Inflammatory macrophage (primary cell): ENCODE data around the gene TUT1.
"Not testable (repeated sequence)": the region's sequence is repeated elsewhere in the genome, so short reads cannot be mapped to it uniquely, and the experiment has no call there.

Source experiments
- DNase-seq, 2 donors: peaks; one replicate each; pipeline ENCODE4 v3.0.0-alpha.2; 2020 to 2022

TUT1 gene

DNA sequence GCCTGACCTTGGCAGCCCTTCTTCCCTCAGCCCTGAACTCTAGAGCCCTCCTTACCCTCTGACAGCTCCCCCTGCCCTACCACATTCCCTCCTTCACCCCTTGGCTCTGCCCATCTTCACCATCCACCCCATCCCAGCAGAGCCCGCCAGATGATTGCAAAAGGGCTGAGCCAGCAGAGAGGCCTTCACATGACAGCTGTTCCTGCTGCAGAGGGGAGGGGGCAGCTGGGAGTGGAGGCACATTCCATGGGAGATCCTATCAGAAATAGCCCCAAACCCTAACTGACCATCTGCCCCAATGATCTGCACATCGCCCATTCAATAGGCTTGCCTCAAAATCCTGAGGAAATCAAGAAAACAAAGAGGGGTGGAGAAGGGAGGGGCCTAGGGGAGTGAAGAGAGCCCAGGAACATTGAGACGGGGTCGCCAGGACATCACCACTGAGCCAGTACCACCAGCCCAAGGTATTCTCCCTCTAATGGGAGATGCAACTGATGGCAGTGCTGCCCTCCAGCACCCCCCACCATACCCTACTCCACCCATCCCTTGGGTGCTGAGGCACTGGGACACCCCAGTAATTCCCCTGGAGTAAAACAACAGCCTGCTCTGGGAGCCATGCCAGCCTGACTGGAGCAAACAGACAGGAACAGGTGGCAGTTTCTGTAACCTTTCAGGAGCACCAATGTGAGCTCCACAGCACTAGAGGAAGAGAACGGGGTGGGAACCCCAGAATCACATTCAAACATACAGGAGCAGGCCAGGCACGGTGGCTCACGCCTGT lies 36.7 kb downstream of the TUT1 start:
- no peak for DNase-seq

DNA sequence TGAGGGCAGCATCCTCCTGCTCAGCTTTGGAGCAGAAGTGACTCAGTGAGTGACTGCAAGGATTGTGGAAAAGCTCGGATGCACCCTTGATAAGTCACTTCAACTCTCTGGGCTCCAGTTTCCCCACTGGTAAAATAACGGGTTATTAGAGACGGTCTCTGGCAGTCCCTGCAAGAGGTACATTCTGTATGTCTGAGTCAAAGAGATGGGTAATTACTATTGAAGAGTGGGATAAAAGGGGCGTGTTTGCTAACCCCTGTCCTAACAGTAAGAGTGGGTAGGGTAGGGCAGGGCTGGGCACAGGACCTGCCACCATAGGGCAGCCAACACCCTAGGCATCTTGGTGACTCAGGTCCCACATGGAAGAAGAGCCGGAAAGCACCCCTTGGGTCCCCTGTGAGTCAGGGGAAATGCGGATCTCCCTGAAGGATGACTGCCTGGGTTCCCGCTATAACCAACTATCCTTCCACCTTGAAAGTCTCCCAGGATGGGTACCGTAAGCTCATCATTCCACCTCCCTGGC lies 37.4 kb downstream of the TUT1 start:
- DNase-seq = peak; percentile 53 to 59

DNA sequence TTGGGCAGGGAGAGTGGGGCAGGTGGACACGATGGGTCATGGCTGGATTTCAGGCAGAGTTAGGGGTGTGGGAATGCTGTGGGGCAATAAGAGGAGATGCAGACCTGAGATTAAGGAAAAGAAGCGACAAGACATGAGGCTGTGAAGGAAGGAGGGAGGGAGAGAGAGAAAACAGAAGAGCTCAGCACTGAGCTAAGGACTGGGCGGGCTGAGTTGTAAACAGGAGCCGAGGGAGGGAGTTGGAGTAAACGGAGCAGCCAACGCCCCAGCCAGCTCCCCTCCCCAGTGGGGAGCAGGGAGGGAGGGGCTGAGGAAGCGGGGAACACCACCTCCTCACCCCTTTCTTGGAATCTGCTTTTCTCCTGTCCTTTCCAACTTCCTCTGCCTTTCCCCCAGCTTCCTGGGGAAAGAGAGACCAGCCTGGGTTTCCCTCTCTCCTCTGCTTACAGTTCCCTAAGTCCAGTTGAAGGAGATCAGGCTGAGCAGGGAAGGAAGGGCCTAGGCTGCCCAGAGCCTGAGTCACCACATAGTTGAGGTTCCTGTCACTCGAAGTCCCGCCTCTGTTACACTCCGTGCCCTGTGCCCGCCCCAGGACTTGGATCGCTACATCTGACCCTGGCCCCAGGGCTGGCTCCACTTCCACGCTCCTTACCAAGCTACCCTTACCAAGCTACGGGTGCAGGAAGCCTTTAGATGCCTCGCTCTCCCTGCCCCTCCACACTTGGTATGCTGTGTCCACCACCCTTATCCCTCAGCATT lies 38.1 kb downstream of the TUT1 start:
- peak; percentile 91 for DNase-seq

DNA sequence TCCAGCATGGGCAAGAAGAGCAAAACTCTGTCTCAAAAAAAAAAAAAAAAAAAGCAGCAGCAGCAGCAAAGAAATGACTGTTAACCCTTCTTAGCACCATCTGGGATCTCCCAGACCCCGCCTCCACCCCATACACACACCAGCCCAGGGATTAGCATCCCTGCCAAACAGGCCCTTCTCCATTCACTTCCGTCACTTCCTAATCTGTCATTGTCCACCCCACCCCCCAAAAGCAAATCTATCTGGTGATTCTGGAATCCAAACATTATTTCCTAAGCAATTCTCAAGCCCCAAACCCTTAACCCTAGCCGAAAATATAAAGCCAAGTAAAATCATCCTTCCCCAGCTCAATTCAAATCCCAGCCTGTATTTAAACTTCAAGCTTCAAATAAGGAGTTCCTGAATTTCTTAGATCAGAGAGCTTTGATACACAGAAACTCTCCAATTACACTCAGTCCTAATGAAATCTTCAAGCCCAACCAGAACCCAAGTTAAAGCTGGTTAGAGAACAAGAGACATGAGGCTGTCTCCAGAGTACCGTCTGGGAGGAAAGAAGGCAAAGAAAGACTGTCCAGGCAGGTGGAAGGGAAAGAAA lies 38.7 kb downstream of the TUT1 start:
- no peak for DNase-seq

DNA sequence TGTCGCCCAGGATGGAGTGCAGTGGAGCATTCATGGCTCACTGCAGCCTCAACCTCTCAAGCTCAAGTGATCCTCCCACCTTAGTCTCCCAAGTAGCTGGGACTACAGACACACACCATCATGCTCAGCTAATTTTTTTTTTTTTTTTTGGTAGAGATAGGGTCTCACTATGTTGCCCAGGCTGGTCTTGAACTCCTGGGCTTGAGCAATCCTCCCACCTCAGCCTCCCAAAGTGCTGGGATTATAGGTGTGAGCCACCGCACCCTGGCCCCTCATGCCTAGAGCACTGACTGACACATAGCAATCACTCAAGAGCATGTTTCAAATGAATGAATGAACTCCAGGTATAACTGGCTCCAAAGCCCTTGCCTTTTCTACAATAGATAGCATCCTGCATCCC lies 40.8 kb downstream of the TUT1 start:
- not testable (repeated sequence) for DNase-seq

DNA sequence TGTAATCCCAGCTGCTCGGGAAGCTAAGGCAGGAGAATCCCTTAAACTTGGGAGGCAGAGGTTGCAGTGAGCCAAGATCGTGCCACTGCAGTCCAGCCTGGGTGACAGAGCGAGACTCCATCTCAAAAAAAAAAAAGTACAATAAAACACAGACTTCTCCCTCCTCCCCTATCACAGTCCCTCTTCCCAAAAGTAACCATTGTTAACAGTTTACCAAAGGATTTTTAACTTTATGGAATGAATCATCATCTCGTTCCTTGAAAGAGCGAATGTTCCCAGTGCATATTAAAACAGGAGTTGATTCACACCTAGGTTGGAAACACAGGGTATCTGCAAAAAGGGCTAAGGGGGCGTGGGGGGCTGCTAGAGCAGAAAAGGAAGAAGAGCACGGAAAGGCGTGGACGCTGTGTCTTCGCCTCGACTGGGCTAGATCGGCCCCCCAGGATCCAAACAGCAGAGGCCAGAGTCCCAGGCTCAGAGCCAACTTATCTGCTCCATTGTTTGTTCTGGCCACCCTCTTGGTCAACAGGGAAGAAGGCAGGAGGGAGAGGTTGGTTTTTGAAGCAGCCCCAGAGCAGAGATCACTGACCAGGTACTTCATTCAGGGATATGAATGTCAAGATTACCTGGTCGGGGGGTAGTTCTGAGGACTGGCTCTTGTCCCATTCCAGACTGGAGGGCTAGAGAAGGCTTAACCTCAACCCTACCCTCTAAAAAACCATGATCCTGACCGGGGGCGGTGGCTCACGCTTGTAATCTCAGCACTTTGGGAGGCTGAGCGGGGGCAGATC lies 42.6 kb downstream of the TUT1 start:
- DNase-seq = no peak

DNA sequence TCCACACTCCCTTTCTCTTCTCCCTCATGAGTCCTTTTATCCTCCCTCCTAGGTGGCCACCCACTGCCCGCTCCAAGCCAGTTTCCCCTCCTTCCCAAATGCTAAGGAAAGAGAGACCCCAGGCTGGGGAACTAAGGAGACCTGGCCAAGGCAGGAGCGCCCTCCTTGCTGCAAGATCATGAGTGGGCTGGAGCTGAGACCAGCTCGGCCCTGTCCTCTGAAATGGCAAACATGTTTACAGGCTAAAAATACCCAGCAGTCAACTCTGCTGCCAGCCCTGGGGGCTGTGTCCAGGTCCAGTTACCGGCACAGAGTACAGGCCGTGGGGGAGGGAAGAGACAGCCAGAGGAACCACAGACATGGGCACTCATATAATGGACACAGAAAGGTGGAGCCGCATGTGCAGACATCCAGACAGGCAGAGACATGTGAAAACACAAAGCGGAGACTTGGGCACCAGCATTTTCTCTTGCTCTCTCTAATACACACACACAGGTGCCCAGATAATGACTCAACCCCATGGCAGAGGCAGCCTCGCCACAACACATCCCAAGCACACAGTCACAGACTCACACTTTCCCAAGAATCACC lies 43.5 kb downstream of the TUT1 start:
- DNase-seq = no peak

DNA sequence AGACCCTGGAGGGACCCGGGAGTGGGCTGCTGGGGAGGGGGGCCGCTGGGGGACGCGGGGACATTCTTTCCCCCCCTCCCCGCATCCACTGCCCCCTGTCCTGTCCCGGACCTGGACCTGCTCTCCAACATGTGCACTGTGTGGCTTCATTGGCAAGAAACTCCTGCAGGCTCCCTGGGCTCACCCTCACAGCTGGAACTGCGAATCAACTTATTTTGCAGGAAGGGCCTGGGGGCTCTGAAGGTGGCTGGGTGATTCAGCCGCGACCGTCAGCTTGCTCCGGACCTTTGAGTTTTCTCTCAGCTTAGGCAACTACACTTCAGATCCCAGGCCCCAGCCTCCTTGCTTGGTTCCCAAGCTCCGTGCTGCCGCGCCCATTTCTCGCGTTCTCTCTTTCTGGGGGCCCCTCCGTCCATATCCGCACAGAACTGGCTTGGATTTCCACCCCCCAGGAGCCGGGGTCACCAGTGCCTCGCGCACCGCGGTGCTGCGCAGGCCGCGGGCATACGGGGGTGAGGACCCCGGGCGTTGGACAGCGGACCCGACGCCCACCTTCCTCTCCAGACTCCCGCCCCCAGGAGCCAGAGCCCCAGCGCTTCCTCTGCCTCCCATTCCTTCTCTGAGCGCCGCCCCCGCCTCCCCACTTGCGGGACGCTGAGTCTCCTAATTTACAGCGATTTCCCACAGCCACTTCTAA lies 44.2 kb downstream of the TUT1 start:
- peak in 1 of 2 donors; percentile 16 for DNase-seq

DNA sequence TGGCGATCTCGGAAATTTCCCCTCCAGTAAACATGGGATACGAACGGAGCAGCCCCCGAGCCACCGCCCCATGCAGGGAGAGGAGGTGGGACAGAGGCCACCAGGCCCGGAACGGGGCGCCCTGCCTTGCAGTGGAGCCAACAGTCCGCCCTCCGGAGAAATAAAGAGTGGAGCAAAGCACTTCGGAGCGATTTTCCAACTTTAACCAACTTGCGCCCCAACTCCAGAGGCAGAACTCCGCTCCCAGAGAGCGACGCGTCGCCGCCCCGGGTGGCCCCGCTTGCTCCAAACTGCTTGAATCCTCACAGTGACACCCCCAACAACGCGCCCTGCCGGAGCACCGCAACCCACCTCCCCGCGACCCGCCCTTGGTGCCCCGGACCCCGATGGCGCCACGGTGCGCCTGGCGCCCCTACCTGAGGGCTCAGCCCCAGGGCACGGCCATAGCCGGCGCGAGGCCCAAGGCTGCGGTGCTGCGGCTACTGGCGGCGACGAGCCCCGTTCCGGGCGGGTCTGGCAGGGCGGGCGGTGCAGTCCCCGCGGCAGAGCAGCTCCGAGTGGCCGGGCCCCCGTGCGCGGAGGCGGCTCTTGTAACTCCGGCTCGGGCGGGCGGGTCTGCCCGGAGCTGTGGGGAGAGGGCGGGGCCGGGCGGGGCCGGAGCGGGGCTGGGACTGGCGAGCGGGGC lies 44.9 kb downstream of the TUT1 start, which contains the start of gene AHNAK:
TSS of gene AHNAK (minus strand) at position 563 of the 685 bp plus-strand sequence. CDS start 10,708 bp downstream, outside the sequence.
- DNase-seq = peak; percentile 66 to 83

DNA sequence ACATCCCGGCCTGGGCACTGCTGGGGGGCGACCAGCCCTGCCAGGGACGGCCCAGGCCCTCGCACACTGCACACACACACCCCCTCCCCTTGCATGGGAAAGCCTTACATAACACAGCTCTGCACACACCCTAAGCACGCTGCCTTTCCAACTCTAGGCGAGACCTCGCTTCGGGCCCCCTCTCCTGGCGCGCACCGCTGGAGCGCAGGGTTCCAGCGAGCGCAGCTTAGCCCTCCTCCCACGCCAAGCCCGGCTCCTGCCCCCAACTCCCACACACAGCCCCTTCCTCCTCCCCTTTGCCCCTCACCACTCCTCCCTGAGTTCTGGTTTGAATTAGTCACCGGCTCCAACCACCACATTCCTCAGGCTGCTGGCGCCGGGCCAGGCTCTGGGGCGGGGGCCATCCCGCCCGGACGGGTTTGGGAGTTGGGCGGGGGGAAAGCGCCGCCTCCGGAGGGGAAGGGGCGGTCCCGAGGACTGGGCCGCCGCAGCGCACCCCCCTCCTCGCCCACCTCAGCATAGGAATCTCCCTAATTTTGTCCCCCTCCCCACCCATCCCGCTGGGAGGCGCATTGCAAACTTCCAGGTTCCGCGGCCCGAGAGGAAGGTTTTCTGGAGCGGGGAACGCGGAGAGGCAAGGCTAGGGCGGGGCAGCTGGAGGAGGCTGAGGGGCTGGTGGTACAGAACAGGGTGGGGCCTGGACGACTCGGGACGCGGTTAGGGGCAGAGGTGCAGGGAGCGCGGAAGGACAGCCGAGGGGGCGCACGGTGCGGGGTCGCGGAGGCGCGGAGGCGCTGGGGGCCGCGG lies 45.7 kb downstream of the TUT1 start:
- DNase-seq = peak; percentile 77 to 88

DNA sequence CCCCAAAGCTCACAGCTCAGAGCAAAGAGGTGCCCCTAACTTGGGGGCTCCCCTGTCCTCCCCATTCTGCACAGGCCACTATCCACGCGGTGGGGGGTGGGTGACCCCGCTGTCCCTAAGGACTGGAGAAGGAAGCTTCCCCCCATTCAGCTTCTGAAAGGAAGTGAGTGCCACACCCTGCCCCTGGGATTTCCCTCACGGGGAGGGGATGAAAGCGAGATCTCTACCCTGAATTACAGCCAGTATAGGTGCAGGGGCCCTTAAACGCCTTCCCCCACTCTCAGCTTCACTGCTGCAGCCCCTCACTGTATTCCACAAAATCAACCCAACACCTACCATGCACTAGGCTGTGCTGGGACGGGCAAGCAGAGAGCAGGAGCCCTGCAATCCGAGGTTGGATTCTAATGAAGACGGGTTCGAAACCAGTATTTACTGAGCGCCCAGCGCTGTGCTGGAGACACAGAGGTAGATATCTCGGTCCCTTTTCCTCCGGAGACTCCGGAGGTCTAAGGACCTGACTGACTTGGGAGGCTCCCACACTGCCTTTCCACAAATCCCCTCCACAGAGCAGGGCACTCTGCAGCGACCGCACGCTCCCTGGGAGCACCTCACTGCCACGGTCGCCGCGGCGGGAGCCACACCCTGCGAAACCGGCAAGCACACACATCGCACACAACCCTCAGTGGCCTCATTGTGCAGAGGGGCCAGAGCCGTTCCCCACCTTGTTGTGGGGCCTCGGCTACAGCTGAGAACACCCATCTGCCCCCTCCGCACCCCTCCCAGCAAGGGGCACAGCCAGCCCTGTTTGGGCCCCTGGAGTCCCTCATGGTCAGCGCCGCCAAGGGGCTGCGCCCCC lies 46.5 kb downstream of the TUT1 start:
- peak; percentile 33 to 53 for DNase-seq

DNA sequence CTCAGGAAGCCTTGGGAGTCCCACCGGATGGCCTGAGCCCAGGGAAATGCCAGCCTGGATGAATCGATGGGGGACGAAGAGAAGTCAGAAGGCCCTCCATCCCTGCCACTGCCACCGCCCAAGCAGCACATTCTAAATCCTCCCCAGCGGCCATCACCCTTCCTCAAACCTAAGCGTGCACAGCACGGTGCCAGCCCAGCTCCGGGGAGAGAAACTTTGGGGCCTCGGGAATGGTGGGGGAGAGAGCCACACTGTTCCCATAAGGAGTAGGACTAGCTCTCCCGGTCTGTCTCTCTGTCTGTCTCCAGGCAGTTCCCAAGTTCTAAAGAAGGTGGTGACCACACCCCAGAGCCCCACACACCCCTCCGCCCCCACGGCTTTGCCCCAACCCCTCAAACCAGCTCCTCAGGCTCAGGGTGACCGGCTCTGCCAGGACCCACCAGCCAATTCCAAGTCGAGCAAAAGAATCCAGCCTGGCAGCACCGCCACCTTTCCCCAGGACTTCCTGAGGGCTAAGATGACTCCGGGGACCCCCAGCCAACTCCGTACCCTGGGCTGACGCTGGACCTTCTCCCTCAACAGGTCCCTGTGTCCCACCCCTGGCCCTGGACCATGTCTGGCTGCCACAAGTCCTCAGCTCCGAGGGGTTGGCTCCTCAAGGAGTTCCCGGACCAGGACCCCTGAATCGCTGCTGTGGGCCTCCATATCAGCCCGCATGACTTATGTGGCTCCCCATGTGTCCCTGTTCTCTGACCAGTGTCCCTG lies 47.5 kb downstream of the TUT1 start:
- no peak for DNase-seq

DNA sequence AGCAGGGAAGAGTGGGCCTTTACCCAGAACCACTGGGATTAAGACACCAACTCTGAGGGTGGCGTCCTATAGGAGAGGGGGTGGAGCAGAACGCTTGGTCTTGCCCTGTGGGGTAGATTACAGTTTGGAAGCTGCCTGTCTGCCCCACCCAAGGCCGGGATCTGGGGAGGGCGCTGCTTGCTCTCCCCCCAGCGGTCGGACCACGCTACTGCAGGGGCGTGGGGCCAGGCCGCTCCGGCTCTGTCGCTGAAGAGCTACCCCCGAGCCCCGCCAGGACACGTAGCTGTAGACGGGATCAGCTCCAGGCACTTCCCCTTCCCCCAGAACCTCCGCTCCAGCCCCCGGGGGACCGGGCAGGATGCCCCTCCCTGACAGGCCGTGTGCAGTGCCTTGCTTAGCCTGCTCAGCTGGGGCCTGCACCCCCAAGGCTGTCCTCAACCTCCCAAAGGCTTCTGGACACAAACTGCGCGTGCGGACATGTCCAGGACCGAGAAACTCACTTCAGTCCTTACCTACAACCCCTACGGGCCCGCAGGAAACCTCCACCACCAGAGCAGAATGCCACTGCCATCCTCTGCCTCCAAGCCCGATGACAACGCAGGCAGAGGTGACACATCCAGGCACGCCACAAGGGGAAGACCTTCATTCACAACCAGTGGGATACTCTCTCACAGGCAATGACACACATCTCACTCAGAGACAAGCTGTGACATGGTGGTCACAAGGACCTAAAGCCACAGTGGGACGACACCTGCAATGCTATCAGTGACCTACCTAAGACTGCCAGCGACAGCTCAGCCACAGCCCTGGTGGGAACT lies 48.4 kb downstream of the TUT1 start:
- peak; percentile 79 to 84 for DNase-seq

DNA sequence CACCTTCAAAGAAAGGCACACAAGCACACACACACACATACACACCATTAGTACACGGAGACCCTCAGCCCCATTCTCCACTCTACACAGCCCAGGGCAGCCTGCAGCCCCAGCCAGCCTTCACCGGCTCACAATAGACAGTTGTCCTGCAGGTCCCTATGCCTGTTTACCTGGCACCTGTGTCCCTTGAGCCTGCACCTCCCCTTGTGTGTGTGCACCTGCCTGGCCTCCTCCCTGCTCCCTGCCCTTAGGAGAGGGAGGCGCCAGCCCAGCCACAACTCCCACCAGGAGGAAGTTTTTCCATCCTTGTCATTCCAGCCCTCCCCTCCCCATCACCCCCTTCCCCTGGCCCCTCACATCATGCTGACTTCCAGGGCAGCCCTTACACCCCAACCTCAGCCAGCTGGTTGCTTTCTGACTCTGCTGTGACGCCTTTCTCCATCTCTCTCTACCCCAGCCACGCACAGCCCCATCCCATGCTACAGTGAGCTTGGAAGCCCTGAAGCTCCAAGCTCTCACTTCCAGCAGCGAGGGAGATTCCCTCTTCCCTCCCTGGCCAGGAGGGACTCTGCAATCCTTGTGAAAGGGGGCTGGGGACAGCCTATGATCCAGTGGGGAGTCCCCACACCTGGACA lies 49.1 kb downstream of the TUT1 start:
- no peak for DNase-seq

DNA sequence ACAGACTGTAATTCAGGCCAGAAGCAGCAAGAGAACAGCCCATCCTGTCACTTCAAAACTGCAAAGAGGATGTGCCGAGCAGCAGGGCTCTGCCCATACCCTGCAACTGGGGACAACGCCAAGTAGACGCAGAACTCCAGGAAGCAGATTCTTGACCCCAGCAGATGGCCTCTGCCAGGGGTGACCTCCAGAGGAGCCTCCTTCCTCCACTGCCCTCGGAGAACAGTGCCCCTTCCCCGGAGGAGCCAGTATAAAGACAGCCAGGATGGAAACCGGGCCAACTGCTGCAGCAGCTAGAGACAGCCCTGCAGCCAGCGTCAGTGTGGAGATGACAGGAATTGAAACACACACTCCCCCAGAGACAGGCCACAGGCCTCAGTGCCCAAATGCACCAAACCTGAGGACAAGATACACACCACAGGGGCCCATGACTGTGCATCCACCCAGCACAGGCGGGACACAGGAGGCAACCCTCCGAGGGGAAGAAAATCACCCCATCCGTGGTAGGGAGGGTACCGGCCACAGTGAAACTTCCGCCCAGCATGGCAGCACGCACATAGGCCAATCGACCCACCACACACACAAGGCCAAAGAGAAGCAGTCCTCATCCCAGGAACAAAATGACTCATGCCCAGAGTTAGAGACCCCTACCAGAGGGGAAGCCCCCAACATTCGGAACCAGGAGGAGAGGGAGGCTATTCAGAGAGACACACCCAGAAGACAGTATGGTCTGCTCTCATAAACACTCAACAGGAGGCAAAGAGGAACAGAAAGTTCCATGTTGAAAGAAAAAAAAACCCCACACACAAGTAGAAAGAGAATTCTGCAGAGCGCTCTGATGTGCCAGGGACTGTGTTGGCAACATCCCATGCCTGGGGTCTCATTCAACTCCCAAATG lies 50.3 kb downstream of the TUT1 start:
- peak; percentile 56 to 58 for DNase-seq
